HG03558 (cell line): Measurements from ENCODE around the gene PWP2.
"Not testable (repeated sequence)": the region's sequence is repeated elsewhere in the genome, so short reads cannot be mapped to it uniquely, and the experiment has no call there.

ENCODE experiments used
- ATAC-seq: cut with Tn5 transposase; IDR thresholded peaks from one replicate; pipeline ENCODE4 v1.9.1; 2021; ENCODE audit warnings: moderate number of reproducible peaks; ENCODE audit not compliant: unreplicated experiment; ENCODE audit errors: extremely low read depth

The PWP2 gene

GRCh38 chr21:44159349-44160297 lies 52.4 kb downstream of the PWP2 start:
- not testable (repeated sequence) for ATAC-seq

GRCh38 chr21:44160298-44160672 lies 53.1 kb downstream of the PWP2 start:
- ATAC-seq: not testable (repeated sequence)

- ATAC-seq: not testable (repeated sequence)
These were observed 53.6 kb downstream of the PWP2 start for GRCh38 chr21:44160821-44161220.

- ATAC-seq: not testable (repeated sequence)
These were observed 56.0 kb downstream of the PWP2 start for GRCh38 chr21:44163167-44163653.

GRCh38 chr21:44165933-44166332 lies 58.7 kb downstream of the PWP2 start:
- not testable (repeated sequence) for ATAC-seq

- not testable (repeated sequence) for ATAC-seq
These were observed 60.3 kb downstream of the PWP2 start for GRCh38 chr21:44167527-44167926.

- ATAC-seq: not testable (repeated sequence)
These were observed 63.1 kb downstream of the PWP2 start for GRCh38 chr21:44170326-44170725.

- ATAC-seq: not testable (repeated sequence)
These were observed 63.7 kb downstream of the PWP2 start for GRCh38 chr21:44170863-44171262.

- not testable (repeated sequence) for ATAC-seq
These were observed 64.9 kb downstream of the PWP2 start for GRCh38 chr21:44171962-44172572.

GRCh38 chr21:44172741-44173140 lies 65.5 kb downstream of the PWP2 start:
- not testable (repeated sequence) for ATAC-seq

- ATAC-seq: not testable (repeated sequence)
These were observed 68.0 kb downstream of the PWP2 start for GRCh38 chr21:44175189-44175588.

GRCh38 chr21:44176127-44176526 lies 68.9 kb downstream of the PWP2 start:
- not testable (repeated sequence) for ATAC-seq
